NK-92 (cell line): ENCODE data around the gene CSMD2.

ENCODE experiments used
- DNase-seq: peaks from one replicate; lab custom pipeline; 2025; ENCODE audit not compliant: unreplicated experiment; lab: John Stamatoyannopoulos, UW

Gene CSMD2

GRCh38 chr1:33906156-33906555, 258.9 kb downstream of the CSMD2 start:
- no peak for DNase-seq

GRCh38 chr1:33905241-33905640, 259.8 kb downstream of the CSMD2 start:
- no peak for DNase-seq

DNA sequence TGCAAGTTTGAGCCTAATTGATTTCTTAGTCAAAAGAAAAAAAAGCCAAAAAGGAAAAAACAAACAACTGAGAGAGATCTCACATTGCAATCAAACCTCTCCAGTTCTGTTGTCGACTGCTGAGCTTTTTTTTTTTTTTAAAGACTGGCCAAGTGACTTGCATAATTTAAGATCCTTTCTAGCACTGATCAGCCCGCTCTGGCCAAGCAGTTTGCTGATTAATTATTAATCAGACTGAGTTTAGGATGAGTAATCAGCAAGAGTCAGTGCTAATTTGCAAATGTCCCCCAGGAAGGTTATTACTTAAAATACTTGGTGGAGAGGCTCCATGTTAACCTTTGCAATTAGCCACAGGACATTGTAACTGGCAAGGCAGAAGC, 261.8 kb downstream of the CSMD2 start:
- DNase-seq: no peak

DNA sequence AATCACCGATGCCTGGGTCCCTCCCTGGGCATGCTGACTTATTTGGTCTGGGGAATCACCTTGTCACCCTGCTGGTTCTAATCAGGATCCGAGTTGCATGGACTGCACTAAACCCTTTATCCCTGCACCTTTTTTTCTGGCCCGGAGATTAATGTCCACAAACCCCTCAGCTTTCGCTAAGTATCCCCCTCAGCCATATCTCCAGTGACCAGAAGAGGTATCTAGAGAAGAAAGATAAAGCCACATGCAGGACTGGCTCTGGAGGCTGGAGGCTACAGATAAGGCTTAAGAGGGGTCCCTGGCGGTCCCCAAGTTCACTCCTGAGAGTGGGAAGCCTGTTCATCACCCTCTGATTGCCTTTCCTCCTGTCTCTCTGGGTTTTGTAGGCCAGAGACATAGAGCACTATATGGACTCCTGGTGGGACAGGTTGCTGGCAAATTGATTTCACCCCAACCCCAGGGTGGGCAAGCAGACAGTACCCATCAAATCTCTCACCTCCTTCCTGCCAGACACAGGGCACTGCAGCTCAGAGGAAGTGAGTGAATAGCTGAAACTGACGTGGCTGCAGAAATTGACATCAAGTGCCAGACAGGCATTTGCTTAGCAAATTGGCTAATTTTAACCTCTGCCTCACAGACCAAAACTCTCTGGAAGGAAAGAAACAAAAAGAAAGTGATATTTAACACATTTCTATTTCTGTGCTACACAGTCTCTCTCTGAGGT, 262.4 kb downstream of the CSMD2 start:
- DNase-seq: no peak

DNA sequence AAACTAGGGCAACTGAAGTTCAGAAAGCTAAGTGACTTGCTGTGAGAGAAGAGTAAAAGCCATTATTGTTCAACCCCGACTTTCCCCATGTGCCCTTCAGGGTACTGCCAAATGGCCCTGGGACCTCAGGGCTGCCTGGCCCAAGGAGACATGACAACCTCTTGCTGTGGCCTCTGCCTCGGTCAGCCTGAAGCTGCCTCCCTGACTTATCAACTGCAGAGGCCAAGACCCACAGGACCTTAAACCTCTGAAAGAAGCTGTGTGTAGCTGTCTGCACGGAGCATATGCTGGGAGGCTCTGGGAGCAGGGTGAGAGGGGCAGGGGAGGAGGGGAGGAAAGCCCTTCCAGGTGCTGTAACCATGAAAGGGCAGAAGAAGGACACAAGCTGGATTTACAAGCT, 265.3 kb downstream of the CSMD2 start:
- no peak for DNase-seq

- no peak for DNase-seq
Measured at GRCh38 chr1:33898881-33899280, 266.1 kb downstream of the CSMD2 start.

DNA sequence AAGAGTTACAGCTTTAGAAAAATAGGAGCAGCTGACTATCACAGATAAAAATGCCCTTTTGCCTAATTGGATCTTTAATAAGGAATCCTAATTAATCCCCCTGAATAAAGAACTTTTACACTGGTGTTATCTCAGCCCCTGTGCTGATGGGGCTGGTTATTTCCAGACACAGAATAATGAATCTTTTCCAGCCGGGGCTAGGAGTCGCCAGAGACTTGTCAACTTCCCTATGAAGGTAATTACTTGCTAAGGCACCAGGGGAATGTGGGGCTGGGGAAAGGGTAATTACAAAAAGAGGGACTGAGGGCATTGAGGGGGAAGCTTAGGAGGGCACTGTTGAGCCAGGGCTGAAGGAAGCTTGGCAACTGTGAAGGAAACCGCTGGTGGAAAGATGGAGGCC, 266.6 kb downstream of the CSMD2 start:
- no peak for DNase-seq

GRCh38 chr1:33897092-33897725, 267.8 kb downstream of the CSMD2 start:
- no peak for DNase-seq

- no peak for DNase-seq
Measured at GRCh38 chr1:33895976-33896375, 269.1 kb downstream of the CSMD2 start.

DNA sequence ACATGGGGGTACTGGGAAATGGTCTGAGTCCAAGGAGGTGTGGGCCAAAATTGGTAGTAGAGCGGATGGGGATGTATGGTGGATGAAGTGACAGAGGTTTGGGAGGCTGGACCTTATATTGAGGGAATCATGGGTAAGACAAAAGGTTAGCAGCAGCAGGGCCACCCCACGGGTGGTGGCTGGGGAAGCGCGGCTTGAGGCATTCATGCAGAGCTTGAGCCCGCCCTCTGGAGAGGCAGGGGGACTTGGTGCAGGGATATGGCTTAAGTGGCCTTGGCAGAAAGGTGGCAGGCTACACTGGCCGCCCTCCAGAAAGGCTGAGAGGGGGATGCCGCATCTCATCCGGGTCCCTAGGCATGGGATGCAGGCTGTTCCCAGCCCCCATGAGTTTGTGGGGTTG, 269.6 kb downstream of the CSMD2 start:
- DNase-seq: no peak

DNA sequence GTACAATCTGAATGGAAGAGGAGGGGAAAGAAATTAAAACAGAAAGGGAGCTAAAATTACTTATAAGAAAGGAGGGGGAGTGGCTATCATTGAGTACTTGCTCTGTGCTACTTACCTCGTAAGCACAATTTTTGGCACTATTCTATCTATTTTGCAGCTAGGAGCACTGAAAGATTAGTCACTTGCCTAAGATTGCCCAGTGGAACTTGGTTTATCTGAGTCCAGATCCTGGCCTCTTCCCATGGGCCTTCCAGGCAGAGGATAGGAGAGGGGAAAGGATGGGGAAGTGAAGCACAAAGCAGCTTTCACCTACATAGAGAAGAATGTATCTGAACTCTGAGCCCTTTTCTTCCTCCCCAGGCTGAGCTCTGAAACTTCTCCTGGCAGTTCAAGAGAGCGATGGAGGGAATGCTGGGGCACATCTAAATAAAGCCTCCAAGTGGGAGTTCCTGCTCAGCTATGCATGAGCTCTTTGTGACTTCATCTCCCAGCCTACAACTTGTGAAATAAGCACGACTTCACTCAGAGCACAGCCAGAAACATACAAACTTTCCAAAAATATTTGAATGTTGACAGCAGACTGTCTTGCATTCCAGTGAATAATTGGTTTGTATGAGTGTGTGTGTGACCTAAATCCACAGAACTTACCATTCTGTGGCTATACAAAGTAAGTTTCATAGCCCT, 271.7 kb downstream of the CSMD2 start:
- no peak for DNase-seq

GRCh38 chr1:33886496-33886895, 278.5 kb downstream of the CSMD2 start:
- no peak for DNase-seq

DNA sequence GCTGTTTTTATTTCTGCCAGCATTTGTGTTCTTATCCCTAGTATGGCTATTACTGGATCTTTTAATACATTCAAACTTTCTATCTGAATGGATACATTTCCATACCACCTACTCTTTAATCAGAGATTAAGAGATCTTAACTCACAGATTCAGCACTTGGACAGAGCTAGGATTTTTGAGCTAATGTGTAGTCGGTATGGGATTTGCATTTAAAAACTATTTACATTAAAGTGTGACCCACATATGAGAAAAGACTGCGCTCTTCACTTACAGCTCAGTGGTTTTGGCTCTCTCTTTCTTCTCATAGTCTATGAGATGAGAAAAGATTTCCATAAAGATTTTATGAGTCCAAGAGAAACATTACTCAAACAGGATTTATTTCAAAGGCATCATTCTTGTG, 284.7 kb downstream of the CSMD2 start:
- no peak for DNase-seq

DNA sequence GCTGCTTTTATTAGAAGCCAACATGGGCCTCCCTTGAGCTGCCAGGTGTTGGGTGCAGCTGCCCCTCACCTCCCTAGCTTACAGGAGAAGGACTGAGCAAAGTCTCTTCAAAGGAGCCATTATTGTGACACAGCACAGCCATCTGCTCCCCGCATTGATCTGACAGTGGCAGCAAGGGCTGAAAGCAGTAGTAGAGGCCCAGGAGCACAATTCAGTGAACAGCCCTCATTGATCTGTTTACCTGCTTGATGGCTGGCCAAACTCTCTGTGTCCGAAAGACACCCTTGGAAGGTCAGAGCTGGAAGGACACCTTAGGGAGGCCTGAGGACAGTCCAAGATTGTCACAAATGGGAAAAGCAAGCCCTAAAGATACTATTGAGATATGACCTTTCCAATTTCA, 286.6 kb downstream of the CSMD2 start:
- DNase-seq: no peak

- DNase-seq: no peak
Measured at GRCh38 chr1:33876970-33877650, 287.9 kb downstream of the CSMD2 start.

- no peak for DNase-seq
Measured at GRCh38 chr1:33875862-33876261, 289.2 kb downstream of the CSMD2 start.

DNA sequence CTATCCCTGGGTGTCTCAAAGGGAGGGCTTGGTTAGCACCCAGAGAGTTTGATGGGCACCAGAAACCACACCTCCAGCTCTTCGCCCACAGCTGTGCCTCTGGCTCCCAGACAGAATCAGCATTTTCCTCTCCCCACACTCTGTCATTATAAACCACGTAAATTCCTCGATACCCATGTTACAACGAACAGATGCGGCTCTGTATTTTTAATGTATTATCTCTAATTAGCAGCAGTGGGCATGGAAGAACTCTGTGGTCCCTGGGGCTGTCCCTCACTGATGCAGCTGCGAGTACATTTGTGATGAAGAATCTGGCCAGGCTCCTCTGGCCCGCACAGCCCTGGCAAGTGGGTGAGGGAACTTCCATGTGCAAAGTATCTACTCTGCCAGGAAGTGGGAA, 290.4 kb downstream of the CSMD2 start:
- DNase-seq: no peak

DNA sequence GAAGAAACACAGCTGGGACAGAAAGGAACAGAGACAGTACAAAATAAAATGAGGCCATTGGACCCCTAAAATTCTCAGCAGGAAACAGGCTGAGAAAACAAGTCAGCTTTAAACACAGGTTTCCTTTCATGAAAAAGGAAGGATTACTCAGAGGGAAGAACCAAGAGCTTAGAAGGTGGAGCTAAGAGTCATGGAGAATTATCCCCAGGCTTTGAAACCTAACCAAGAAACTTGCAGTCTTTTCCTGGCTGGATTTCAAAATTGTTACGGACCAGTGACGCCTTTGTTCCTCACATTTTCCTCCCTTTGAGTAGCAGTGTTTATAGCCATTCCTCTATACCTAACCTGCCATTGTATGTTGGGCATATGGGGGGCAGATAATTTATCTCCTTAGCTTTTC, 292.3 kb downstream of the CSMD2 start:
- DNase-seq: no peak

DNA sequence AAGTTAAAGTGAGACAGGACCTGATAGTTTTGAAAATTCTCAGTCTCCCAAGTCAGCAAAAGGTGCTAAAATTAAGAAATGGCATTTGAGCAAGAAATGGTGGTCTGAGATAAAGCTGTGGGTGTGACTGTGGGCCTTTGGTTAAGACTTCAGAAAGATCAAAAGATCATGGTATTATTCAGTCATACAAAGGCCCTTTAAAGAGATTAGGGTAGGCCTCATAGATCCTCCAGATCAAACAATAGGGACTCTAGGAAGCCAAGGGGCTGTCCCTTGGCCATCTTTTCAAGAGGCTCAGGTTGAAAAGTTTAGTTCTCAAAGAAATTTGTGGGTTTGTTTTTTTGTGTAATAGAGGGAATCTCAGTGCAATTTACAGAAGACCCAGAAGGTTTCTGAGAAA, 292.8 kb downstream of the CSMD2 start:
- DNase-seq: no peak

DNA sequence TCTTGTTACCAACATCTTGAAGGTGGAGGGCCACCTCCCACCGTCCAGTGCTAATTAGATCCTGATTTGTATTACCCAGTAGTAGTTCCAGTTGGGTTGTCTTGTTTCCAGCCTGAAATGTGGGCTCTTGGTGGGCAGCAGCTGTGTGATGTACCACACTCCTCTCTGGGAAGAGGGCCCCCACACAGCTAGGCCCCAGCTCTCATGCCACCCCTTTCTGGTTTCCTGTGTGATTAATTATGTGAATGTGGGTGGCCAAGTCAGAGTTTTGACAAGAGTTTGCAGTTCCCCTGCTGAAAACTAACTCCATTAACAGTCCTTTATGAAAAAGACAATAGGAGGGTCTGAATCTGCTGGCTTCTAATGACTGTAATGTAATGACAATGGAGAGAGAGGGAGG, 297.3 kb downstream of the CSMD2 start:
- no peak for DNase-seq

GRCh38 chr1:33866281-33866680, 298.7 kb downstream of the CSMD2 start:
- no peak for DNase-seq
